HG02840 (cell line): ENCODE measurements around the gene MNX1.

Experiments used
- ATAC-seq: cut with Tn5 transposase; IDR thresholded peaks from one replicate; pipeline ENCODE4 v1.9.1; 2021; ENCODE audit warnings: mild to moderate bottlenecking, moderate library complexity, moderate number of reproducible peaks; ENCODE audit not compliant: unreplicated experiment, low FRiP score

The MNX1 gene

GRCh38 chr7:157010588-157011332 lies at the start of gene MNX1:
Gene MNX1, minus strand, starts transcription at chr7:157010663. Its CDS starts 313 bp downstream, at chr7:157010350.
- peak; percentile 56 for ATAC-seq

DNA sequence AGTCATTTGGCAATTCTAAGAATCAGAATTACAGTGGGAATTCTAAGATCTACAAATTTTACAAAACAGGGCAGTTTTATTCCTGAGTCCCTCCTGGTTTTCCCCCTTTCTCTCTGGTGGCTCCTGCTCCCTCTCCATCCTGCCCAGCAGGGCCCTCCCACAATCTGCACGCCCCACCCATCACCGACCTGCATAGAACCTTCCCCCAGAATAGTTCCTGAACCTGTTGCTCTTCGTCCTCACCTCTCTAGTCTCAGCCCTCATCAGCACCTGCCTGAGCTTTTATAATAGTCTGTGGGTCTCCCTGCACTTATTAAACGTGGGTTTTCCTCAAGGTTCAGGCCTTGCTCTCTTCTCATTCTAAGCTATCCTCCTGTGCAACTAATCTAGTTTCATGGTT lies 49.1 kb upstream of the MNX1 start:
- ATAC-seq = no peak

DNA sequence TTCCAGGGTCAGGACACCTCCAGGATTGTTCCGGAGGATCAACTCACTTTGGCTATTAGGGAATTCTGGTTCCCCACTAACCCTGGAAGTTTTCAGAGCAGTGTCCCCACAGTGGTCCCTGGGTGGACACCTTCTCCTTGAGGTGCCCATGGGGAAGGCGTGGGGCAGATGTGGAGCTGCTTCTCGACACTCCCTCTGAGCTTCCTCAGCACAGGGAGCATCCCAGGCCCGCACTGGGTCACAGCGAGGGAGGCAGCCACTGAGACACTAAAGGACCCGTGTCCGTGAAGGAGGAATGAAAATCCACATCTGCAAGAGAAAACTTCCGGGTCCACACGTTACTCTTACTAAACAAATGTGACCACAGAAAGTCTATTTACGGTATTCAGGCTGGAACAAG lies 48.2 kb upstream of the MNX1 start:
- ATAC-seq = no peak

DNA sequence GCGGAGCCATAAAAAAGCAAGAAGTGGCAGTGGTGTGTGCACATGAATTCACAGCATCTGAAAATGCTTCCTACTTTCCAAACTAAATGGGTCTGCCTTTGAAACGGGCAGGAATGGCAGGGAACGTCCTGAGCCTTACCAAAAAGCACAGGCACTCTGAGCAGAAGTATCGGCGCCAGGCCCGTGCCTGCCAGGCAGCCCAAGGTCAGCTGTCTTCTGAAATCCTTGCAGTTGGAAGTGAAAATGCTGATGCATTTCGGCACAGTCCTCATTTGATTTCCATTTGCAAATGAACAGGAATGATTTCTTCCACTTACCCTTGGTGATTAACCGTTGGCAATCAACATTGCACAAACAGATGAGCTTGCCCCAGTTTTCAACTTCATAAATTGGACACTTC lies 47.6 kb upstream of the MNX1 start:
- ATAC-seq = no peak

- no peak for ATAC-seq
Observed at GRCh38 chr7:157056957-157057902, 46.8 kb upstream of the MNX1 start.

DNA sequence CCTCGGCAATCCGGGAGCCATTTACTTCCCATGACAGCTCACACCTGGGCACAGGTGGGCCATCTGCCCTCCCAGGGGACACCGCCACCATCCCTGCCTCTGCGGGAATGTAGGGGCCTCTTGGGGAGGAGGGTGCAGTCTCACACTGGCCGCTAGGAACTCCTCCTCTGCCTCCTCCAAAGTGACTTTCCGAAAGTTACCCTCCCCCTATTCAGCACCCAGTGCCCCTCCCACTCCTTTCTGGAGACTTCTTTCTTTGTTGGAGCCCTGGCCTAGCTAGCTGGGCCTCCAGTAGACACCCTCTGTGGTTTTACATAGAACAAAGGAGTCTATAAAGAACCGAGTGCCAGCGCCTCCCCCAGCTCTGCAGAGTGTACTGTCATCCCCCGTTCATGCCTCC lies 45.8 kb upstream of the MNX1 start:
- no peak for ATAC-seq

DNA sequence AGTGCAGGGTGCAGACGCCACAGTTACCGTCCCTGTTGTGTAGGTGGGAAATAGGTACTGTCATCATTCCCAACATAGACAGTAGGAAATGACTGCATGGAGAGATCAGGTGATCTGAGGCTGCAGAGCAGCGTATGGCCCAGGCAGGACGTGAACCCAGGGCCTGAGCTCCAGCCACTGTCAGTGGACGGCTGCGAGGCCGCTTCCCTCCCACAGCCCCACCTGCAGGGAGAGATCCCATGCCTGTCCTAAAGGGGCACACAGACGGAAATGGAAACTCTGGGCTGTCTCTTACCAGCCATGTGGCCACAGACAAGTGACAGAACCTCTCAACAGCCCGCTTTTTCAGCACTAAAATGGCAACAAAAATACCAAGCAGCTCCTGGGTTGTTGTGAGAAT lies 44.5 kb upstream of the MNX1 start:
- no peak for ATAC-seq

GRCh38 chr7:157053118-157053517 lies 42.7 kb upstream of the MNX1 start:
- ATAC-seq = no peak

DNA sequence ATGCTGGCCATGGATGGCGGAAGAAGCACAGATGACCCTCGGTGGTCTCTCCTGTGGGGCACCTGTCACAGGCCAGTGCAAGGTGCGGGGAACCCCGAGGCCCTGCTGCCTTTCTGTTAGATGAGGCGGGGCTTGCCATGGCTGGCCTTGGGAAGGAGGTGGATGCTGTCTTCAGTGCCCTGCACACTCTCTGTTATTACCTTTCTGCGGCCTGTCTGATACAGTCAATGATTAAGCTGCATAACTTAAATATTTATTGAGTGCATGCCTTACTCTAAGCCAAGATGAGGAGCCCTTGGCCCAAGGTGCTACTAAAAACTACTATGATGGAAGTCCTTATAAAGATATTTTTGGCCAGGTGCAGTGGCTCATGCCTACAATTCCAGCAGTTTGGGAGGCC lies 36.7 kb upstream of the MNX1 start:
- no peak for ATAC-seq

DNA sequence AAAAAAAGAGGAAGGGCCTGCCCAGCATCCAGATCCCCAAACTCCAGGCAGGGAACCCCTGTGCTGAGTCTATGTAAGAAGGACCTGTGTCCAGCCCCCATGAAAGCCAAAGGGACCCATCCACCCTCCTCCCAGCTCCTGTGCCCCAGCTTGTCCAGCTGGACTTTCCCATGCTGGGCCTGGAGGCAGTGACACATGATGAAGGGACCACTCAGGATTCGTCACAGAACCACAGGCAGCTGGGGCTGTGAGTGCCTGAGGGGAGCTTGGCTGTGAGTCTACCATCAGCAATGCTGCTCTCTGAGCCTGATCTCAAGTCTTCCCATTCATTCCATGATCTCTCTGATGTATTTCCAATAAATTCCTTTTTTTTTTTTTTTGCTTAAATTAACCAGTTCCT lies 36.2 kb upstream of the MNX1 start:
- ATAC-seq = no peak

DNA sequence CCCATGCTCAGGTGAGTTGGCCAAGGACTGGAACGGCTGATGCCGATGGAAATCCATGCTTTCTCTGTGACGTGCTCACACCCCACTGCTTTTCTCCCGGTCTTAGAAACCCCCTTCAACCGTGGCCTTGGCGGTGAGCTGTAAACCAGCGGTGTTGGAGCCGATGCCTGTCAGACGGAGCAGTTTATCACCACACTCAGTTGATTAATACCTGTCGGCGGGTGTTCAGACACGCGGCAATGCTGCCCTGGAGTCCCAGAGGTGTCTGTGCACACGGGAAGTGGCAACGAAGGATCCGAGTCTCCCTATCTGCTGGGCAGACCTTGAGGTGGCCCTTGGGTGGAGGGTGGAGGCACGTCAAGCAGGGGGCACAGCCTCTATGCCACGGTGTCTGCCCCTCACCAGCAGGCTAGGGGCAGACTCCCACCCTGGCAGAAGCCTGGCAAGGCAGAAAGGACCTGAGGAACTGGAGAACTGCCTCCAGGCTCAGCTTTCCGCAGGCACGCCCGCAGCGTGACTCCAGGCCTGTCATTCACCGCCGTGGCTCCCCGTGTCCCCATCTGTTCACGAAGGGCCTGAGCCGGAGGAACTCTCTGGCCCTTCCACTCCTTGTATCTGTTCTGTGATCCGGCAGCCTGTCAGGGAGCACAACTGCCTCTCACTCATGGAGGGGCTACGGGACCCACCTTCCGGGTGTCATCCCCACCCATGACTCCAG lies 34.6 kb upstream of the MNX1 start:
- ATAC-seq = no peak

DNA sequence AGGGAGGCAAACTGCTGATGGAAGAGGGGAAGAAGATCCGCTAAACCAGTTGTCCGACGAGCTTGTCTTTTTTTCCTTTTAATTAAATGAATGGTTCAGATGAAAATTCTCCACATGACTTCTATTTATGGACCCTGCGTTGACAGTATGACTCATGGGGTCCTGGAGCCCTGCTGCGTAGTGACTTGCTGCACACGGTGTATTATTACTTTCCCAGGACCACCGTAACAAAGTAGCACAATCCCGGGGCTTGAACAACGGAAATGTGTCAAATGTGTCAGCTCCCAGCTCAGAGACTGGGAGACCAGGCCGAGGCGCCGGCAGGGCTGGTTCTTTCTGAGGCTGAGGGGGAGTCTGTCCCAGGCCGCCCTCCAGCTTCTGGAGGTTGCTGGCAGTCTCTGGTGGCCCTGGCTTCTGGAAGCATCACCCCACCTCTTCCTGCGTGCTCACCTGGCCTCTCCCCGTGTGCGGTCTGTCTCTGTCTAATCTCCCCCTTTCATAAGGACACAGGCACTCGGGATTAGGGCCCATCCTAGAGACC lies 33.8 kb upstream of the MNX1 start:
- ATAC-seq = no peak

GRCh38 chr7:157043745-157044144 lies 33.3 kb upstream of the MNX1 start:
- no peak for ATAC-seq

- no peak for ATAC-seq
Observed at GRCh38 chr7:157041514-157042277, 31.2 kb upstream of the MNX1 start.

DNA sequence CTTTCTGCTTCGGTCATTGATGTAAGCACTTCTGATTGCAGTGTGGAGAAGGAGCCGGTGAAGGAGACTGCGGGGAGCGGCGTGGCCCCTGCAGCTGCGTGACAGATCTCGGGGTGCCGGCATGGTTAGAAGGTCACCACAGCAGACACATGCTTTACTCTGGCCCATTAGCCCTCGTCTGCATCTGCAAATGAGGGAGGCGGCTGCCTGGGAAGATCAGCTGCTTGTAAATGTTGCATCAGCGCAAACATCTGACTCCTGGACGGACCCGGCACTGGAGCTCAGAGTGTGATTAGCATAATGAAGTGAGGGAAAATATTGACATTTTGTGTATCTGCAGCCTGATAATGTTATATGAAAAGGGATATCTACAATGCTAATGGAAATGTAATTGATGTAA lies 30.5 kb upstream of the MNX1 start:
- ATAC-seq = no peak

- ATAC-seq = no peak
Observed at GRCh38 chr7:157037635-157038034, 27.2 kb upstream of the MNX1 start.

- no peak for ATAC-seq
Observed at GRCh38 chr7:157037028-157037427, 26.6 kb upstream of the MNX1 start.

- ATAC-seq = no peak
Observed at GRCh38 chr7:157035979-157036378, 25.5 kb upstream of the MNX1 start.

DNA sequence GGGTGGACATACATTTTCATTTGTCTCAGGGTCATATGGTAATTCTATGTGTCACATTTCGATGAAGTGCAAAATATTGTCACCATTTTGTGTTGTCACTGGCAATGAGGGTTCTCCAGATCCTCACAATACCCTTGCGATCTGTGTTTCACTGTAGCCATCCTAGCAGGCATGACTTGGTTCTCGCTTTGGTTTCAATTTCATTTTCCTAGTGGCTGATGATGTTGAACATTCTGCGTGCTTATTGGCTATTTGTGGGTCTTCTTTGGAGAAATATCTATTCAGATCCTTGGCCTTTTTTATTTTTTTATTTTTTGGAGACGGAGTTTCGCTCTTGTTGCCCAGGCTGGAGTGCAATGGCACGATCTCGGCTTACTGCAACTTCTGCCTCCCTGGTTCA lies 24.8 kb upstream of the MNX1 start:
- no peak for ATAC-seq
